Measurements from ENCODE around the gene FAIM2.
"Not testable (repeated sequence)": the region's sequence is repeated elsewhere in the genome, so short reads cannot be mapped to it uniquely, and the experiment has no call there.

Gene FAIM2

DNA sequence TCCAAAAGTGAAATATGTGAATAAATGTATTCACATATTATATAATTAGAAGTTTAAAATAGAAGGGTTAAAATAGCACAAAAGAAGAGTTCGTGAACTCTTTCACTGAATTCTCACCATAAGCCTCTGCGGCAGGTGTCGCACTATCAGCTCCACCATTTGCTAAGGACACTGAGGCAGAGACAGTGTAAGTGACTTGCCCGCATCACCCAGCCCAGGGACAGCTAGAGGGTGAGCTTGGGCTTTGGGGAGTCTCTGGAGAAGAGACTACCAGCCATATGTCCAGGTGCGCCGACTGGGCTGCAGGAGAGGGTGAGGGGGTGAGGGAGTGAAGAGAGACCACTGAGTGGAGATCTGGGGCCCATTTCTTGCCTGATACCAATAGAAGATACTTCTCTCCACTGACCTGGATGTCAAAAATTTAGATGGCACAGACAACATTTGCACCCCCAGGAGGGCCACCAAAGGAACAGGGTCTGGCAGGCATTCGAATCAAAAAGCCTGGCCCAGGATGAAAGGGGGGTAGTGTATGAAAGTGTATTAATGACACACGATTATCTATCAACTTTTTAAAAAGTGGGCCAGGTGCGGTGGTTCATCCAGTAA, 28.5 kb downstream of the FAIM2 start:
- DNase-seq = no peak

DNA sequence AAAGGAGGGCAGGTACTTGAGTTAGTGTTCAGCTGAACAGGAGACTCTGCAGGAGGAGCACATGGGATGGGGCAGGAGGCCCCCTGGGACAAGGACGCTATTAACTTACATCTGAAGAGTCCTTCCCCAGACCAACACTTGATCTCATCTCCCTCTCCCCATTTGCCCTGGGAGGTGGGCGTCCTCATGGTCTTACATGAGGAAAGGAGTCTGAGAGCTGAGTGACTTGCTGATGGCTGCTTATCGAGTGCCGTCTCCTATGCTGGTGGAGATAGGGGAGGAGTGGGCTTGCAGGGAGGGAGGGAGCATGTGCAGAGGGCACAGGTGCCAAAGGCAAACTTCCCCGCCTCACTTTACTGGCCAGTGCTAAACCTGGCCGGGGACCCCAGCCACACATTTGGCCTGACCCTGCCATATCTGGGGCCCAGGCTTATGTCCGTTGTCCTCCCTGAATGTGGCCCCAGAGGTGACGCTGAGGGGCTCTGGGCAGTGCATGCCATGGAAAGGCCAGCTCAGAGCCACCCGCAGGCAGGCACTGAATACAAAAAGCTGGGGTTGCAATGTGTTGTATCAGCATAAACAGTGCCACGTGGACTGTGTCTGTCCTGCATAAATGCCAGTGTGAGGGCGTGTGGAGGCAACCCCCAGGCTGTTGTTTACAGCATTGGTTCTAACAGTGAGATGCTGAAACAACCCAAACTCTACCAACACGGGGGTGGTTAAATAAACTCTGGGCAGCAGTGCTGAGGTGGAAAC, 29.4 kb downstream of the FAIM2 start:
- DNase-seq = no peak

DNA sequence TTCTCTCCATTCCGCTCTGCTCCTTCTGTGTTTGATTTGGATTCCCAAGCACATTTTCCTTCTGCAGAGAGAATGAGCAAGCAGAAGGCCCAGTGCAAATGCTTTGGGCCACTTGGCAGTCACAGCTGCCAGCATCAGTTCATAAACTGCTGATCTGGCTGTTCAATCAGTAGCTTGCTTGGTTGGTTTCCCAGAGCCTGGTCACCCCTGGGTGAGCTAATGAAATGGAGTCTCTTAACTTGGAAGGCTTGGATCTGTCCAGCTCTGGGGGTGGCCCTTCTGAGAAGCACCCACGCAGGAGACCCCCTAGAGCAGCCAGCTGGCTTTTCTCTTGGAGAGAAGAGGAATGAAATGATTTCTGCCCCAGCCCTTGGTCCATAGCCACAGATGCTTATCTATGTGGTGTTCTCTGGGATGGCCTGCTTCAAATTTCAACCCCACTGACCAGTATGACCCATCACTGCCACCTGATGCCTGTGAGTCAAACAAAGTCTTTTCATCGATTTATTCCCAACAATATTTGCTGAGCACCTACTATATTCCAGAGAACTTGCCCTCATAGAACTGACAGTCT, 30.3 kb downstream of the FAIM2 start:
- DNase-seq = no peak

DNA sequence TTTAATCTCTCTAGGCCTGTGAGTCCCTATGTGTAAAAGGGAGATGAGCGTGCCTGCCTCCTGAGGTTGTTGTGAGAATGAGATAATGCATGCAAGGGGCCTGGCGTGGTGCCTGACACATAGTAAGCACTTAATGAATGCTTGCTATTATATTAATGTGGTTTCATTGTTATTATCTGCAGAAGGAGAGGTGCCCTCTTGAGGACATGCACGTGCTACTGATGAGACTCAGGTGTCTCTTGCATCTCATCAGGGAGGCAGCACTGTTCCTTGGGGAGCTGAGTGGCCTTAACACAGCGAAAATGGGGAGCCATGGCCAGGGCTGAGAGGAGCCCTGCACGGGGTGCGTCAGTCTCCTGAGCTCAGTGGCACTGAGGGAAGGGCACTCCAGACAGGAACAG, 30.9 kb downstream of the FAIM2 start:
- DNase-seq = no peak

DNA sequence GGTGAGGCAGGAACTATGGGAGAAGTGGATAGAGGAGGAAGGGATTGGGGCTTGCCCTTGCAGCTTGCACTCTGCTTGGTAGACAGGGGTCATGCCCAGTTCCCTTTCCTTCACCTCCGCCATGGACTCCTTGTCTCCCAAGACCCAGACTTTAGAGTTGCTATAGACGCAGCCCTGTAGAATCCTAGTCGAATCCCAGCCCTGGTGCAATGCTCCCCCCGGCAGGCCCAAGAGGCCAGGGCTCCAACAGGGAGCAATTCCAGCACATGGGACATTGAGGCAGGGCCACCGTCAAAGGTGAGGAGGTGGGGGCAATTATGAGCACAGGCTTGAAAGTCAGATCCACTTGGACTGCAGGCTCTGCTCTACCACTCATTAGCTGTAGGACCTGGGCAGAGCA, 31.3 kb downstream of the FAIM2 start:
- no peak for DNase-seq

DNA sequence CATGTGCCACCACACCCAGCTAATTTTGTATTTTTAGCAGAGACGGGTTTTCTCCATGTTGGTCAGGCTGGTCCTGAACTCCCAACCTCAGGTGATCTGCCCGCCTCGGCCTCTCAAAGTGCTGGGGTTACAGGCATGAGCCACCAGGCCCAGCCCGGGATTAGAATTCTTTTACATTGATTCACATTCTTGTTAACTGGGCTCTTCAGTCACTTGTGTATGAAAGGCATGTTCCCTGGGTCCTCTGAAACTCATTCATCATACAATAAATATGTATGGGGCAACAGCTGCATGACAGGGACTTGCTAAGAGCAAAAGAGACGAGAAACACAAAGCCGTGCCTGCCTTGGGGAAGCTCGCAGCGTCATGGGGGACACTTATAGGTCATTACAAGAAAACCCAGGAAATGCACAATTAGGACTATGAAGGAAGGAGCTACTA, 31.9 kb downstream of the FAIM2 start:
- not testable (repeated sequence) for DNase-seq

DNA sequence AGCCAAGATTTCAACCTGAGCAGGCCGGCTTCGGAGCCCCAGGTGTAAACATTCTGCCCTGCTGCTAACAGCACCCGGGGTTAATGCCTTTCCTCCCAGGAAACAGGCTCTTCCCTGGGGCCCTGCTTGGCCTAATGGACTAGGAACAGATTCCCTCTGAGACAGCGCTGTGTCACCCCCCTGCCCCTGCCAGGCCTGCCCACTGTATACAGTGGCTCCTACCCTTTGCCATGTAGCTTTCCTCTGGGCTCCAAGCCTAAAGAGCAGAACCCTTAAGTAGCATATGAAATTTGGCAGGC, 32.5 kb downstream of the FAIM2 start:
- DNase-seq = no peak

DNA sequence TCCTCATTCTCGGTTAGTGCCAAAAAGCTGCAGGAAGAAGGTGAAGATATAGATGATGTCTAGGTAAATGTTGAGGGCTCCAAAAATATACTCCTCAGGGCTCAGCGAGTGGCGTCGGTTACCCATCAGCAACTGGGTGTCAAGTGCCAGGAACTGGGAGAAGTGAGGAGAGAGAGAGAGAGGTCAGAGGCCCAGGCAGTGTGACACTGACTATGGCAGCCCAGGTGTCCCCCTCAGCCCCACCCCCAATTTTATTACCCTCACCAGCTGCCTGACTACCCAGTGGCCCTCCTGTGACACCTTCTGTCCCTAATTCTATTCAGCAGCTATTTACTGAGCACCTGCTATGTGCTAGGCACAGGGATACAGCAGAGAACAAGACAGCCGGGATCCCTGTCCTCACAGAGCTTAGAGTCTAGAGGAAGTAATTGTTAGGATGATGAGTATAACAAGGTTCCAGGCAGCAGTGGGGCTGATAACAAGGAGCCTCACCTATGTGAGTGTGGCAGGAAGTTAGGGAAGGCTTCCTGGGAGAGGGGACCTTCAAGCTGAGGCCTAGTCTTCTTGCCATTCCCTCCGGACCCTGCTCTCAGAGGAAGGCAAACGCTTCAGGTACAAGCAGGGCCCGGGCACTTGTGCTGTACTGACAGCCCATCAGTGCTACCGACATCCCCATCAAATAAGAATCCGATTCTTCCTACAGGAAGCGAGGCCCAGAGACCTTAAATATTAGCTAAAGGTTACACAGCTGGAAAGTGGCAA, 33.0 kb downstream of the FAIM2 start:
- DNase-seq = no peak

DNA sequence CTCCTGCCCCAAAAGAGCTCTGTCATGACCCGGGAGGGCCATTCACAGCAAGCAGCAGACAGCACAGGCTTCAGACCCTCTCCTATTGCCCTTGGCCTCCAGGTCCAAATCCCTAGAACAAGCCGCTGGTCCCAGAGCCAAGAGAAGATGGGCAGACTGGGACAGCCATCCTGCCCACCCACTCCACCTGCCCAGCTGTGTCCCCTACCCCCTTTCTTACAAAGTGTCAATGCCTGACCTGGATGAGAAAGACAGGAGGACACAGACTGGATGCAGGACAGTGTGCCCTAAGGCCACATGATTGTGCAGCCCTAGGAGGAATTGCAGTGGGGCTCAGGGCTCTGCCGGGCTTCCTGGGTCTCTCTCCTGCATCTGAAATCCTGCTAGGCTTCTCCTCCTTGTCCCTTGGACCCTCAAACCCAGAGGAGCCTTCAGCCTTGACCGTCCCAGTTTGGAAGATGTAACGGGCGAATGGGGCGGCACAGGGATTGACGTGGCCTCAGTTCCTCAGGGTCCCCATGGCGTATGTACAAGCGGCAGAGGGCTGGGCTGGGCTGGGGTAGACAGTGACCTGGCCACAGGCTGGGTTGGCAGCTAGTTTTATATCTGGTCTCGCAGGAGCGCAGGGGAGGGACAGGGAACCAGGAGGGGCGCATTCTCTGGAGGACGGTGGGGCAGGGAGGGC, 33.7 kb downstream of the FAIM2 start:
- DNase-seq = no peak

DNA sequence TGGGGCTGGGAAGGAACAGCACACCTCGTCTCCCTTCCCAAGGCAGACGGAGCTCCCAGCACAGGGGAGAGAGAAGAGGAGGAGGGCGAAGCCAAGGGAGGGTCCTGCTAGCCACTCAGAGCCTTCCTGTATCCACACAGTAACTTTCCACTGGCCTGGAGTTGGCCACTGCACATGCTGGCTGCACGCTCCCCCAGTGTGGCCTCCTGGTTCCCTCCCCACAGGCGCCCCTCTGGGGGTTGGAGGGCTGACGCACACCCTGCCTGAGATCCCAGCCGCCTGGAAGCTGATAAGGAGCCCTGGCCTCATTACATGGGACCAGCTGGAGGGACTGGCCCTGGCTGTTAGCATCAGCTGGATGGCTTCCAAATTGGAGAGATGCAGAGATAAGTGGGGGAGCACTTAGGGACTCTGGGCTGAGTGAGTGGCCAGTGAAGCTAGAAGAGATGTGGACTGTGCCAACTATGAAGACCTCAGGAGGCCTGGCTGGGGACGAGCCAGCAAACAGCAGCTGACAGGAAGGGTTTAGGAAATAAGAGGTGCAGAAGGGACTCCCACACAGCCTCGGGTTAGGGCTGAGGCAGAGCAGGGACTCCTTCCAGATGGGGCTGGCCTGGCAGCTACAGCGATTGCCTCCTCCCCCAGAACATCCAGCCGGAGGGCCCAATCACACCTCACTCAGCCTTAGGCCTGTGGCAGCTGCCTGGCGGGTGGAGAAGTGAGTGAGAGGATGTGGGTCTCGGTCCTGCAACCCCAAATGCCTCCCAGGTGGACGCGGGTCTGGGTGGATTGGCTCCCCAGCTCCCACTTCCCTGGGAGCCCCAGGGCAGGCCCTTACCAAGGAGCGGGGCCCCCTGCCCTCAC, 34.5 kb downstream of the FAIM2 start:
- DNase-seq = no peak

DNA sequence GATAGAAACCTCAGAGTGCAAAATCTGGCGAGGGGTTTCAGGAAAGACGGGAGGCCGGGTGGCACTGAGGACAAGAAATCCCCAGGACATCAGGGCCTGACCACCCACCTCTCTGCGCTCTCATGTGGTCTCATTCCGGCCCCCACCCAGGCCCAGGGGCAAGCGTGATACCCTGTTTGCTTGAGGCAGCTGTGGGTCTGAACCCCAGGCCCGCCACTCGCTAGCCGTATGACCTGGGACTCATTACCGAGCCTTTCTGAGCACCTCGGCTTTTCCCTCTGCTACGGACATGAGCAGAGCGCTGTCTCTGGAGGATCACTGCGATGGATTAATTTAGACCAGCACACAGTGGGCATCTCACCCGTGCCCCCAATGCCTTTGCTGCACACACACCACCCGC, 35.3 kb downstream of the FAIM2 start:
- no peak for DNase-seq

DNA sequence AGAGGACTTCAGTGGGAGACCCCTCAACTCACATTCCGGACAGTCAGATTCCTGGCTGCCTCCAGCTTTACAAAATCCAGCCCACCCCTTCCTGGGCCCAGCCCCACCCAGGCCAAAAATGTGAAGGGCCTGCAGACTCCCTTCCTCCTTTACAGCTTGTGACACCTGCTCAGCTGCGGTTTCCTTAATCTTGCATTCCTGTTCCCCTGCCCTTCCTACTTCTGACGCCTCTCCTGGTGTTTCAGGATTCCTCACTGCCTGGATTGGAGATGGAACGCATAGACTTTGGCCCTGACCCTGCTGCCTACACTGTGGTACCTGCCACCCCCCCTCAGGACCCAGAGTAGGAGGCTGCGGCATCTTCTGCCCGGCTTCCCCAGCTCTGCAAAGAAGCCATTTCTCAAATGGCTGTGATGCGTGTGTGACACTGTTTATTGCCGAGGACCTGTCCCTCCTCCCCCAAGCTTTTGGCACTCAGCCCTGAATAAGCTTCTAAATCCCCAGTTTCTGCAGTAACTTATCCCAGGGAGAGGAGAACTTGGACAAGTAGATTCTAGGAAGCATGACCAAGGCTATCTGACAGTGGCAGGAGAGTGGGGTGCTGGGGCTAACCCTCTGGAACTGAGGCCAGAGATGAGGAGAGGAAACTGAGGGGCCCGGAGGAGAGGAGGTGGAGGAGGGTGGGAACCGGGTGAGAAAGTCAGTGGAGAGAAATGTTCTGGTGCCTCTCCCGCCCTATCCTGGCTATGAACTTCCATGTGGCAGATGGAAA, 35.9 kb downstream of the FAIM2 start:
- DNase-seq = no peak

DNA sequence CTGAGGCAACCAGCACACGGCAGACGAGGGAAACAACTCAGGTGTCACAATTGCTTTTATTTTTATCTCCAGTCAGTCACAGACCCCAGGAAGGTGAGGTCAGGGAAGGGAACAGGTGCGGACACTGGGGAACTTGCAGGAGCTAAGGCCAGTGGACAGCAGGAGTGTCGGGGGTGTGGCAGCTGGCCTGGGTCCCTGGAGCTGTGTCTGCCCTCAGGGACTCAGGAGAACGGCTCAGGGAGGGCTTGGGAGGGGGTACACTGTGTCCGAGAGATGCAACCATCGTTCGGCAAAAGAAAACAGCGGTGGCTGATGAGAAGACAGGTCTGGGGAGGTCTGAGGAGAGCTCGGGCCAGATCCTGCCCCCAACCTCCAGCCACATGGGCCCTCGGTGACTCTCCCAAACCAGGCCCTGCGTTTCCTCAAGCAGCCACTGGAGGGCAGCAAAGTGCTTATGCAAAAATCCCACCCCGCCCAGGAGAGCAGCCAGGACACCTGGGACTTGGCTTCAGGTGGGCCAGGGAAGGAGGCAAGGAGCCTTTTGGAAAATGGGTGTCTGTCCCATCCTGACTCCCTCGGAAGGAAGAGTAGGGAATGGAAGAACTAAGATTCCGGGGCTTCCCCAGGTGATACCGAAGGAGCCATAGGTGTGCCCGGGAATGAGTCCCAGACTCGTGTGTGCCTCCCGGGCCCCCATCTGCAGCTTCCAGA, 36.7 kb downstream of the FAIM2 start:
- peak; percentile 74 for DNase-seq

DNA sequence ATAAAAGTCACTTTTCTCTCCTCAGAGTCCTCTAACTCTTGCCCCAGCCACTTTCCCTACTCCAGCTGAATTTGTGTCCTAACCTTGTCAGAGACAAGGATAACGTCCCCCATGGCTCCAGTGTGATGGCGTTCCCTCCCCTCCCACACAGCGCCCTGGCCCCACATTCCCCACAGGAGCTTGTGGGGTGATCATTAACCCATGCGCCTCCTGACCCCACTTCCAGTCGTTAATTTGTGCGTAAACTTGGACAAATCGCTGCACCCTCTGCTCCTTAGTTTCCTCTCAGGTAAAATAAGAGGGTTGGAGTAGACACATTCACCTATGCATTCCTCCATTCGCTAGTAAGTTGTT, 37.9 kb downstream of the FAIM2 start:
- no peak for DNase-seq

DNA sequence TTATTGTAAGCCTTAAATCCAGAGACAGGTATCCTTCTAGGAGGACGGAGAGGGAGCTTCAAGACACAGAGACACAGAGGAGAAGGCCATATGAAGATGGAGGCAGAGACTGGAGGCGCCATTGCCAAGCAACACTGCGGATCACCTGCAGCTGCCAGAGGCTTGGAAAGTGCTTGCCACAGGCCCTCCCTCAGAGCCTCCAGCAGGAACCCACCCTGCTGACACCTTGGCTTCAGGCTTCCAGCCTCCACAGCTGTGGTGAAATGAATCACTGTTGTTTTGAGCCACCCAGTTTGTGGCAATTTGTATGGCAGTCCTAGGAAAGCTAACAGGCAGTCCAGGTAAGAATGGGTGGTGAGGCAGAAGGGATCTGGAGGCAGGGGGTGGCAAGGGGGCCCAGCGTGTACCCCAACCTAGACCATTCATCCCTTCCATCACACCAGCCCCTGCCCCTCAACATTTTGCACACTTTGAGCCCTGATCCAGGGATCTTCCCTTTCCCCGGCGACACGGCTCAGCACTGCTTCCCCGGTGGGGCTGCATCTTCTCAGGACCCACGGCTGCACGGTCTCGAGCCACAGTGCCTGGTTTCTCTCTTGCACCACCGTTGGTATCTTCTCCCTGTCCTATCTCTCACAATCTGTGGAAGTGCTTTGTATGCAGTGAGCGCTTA, 38.5 kb downstream of the FAIM2 start:
- no peak for DNase-seq

DNA sequence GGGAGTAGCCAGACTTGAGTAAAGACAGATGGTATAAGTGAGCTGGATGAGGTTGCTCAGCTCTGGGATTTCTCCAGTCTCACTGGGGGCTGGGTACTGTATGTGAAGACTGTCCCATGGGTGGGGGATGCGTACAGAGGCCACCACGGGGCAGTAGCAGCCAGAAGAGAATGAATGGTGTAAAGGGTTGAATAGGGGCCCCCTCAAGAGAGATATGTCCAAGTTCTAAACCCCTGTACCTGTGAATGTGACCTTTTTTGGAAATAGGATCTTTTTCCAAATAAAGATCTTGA, 39.0 kb downstream of the FAIM2 start:
- no peak for DNase-seq

DNA sequence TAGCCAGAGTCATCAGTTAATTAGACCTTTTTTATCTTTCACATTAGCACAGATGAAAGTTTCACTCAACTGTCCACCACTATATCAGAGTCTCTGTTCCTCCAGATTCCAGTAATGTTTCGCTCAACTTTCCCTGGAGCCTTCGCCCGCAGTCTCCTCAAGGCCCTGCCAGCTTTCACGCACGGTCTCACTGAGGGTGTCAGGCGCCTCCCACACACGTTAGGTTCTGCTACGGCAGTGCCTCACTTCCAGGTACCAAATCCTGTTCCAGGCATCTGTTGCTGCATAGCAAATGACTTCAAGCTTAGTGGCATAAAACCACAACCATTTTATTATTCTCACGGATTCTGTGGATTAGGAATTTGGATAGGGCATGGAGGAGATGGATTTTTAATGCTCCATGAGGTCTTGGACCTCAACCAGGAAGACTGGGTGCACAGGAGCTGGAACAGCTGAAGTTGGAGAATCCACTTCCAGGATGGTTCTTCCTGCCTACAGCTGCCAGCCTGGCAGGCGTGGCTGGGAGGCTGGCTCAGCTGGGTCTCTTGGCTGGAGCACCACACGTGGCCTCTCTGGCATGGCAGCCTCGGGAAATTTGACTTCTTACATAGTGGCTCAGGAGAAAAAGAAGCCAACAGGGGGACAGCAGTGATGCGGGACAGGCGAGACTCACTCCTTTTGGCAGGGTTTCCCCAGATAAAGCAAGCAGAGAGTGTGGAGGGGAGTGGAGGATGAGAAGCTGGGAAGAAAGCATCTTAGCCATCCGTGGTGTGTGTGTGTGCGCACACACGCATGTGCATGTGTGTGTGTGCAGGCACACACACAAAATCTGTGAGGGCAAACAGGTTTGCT, 39.5 kb downstream of the FAIM2 start:
- no peak for DNase-seq

DNA sequence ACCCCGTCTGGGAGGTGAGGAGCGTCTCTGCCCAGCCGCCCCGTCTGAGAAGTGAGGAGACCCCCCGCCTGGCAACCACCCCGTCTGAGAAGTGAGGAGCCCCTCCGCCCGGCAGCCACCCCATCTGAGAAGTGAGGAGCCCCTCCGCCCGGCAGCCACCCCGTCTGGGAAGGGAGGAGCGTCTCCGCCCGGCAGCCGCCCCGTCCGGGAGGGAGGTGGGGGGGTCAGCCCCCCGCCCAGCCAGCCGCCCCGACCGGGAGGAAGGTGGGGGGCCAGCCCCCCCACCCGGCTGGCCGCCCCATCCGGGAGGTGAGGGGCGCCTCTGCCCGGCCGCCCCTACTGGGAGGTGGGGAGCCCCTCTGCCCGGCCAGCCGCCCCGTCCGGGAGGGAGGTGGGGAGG, 42.8 kb downstream of the FAIM2 start:
- DNase-seq = not testable (repeated sequence)

DNA sequence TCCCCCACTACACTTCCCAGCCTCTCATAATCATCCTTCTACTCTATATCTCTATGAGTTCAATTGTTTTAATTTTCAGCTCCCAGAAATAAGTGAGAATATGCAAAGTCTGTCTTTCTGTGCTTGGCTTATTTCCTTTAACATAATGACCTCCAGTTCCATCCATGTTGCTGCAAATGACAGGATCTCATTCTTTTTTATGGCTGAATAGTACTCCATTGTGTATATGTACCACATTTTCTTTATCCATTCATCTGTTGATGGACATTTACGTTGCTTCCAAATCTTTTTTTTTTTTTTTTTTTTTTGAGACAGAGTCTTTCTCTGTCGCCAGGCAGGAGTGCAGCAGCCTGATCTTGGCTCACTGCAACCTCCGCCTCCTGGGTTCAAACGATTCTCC, 47.8 kb downstream of the FAIM2 start:
- not testable (repeated sequence) for DNase-seq

DNA sequence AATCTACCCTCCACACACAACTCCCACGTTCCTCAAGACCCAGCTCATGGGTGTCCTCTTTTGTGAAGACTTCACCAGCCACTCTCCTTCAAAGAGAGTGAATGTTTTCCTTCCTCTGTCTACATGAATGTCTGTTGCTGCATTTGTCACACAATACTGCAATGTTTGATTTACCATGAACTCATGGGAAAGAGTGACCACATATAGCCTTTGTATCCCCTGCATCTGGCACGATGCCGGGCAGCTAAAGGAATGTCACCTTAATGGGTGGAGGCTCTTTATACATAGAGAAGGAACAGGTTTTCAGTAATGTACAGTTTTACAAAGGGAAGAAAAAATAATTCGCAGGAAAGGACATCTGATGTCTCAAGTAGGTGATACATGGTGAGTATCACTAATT, 48.7 kb downstream of the FAIM2 start:
- DNase-seq = no peak
